GM12892 (cell line): ENCODE results near the gene HECTD4.

Experiments used
- POLR2A ChIP-seq: IDR thresholded peaks from 2 replicates; pipeline ENCODE4 v1.6.1; 2011; ENCODE audit warnings: low read depth, low read length, control low read depth
- POLR2AphosphoS5 ChIP-seq: IDR thresholded peaks from 2 replicates; pipeline ENCODE4 v1.6.1; 2011; ENCODE audit warnings: low read depth, low read length, control low read depth

- TF ChIP-seq POLR2A (no peak), POLR2AphosphoS5 (no peak)
Observed at GRCh38 chr12:112239881-112240280, 142.3 kb downstream of the HECTD4 start.
